ENCODE results near the gene FAM3A.

- TF ChIP-seq CTCF (conservative IDR thresholded peaks at IDR 0.05; ENCODE audit: low read depth, low read length) (no peak), BHLHE40 (IDR thresholded peaks at IDR 0.05; ENCODE audit: low read depth, low read length) (no peak), POLR2A (IDR thresholded peaks at IDR 0.05; ENCODE audit: low read depth, low read length) (no peak), CHD1 (IDR thresholded peaks at IDR 0.05; ENCODE audit: low read depth, low read length) (no peak), RCOR1 (IDR thresholded peaks at IDR 0.05; ENCODE audit: insufficient replicate concordance, low read length) (no peak), ELK1 (IDR thresholded peaks at IDR 0.05; ENCODE audit: borderline replicate concordance, low read depth, low read length) (no peak), SMC3 (IDR thresholded peaks at IDR 0.05; ENCODE audit: low read depth, low read length) (no peak), RAD21 (IDR thresholded peaks at IDR 0.05; ENCODE audit: low read length) (no peak), USF2 (IDR thresholded peaks at IDR 0.05; ENCODE audit: low read depth, low read length) (no peak), RFX5 (IDR thresholded peaks at IDR 0.05; ENCODE audit: low read depth, low read length) (no peak), MXI1 (IDR thresholded peaks at IDR 0.05; ENCODE audit: borderline replicate concordance, low read depth, low read length) (no peak)
Observed at GRCh38 chrX:154532690-154533089, 16.7 kb upstream of the FAM3A start.
